Neural cell (in vitro differentiated cells): ENCODE data around the gene BNC2. TPM values are rescaled to one million over a fixed set of nuclear protein-coding genes. Genes with fewer than 3 reads are reported as not detected.

Experiments
- H2AFZ ChIP-seq: fragments of 200-600, 300-800 bp; sonication (generic), shearing (Covaris generic); 2 replicates; pipeline ENCODE4 v1.6.0; 2014; ENCODE audit warnings: low read depth, mild to moderate bottlenecking, antibody characterized with exemption, low read length, moderate library complexity
- H3F3A ChIP-seq: fragments of 200-600 bp; shearing (Covaris generic); 2 replicates; pipeline ENCODE4 v1.6.1; 2016; ENCODE audit warnings: mild to moderate bottlenecking, moderate library complexity, mixed read lengths, antibody characterized with exemption, low read length; ENCODE audit not compliant: insufficient read depth, poor library complexity, severe bottlenecking
- H3K27ac ChIP-seq: fragments of 200-600, 300-800 bp; sonication (generic), shearing (Covaris generic); 2 replicates; pipeline ENCODE4 v1.5.1; 2014; ENCODE audit warnings: mild to moderate bottlenecking, low read length, moderate library complexity
- H3K27me3 ChIP-seq: fragments of 300-800, 200-600 bp; sonication (generic), shearing (Covaris generic); 2 replicates; pipeline ENCODE4 v1.6.0; 2014; ENCODE audit warnings: mild to moderate bottlenecking, low read depth, low read length, moderate library complexity; ENCODE audit not compliant: insufficient read depth
- H3K36me3 ChIP-seq: fragments of 300-800, 200-600 bp; sonication (generic), shearing (Covaris generic); 2 replicates; pipeline ENCODE4 v1.5.1; 2014; ENCODE audit warnings: mild to moderate bottlenecking, antibody characterized with exemption, low read length, moderate library complexity; ENCODE audit not compliant: insufficient read depth
- H3K4me2 ChIP-seq: fragments of 300-800, 200-600 bp; sonication (generic), shearing (Covaris generic); 2 replicates; pipeline ENCODE4 v1.6.0; 2014; ENCODE audit warnings: mild to moderate bottlenecking, low read length
- H3K4me3 ChIP-seq: fragments of 300-800, 200-600 bp; sonication (generic), shearing (Covaris generic); 2 replicates; pipeline ENCODE4 v1.5.1; 2014; ENCODE audit warnings: mild to moderate bottlenecking, low read length, moderate library complexity
- H3K79me2 ChIP-seq: fragments of 200-600 bp; shearing (Covaris generic); replicated peaks from 2 replicates; pipeline ENCODE4 v1.6.0; 2014; ENCODE audit warnings: mild to moderate bottlenecking, low read length, moderate library complexity; ENCODE audit not compliant: insufficient read depth
- H3K9ac ChIP-seq: fragments of 300-800, 200-600 bp; sonication (generic), shearing (Covaris generic); 2 replicates; pipeline ENCODE4 v1.6.1; 2016; ENCODE audit warnings: mild to moderate bottlenecking, low read length, mixed read lengths
- H3K9me2 ChIP-seq: fragments of 200-600 bp; shearing (Covaris generic); 2 replicates; pipeline ENCODE4 v1.6.1; 2016; ENCODE audit warnings: mild to moderate bottlenecking, low read length, mixed read lengths; ENCODE audit not compliant: insufficient read depth
- H3K9me3 ChIP-seq: fragments of 200-600, 300-800 bp; sonication (generic), shearing (Covaris generic); 2 replicates; pipeline ENCODE4 v1.6.1; 2016; ENCODE audit warnings: mild to moderate bottlenecking, mixed run types, low read length, moderate library complexity, mixed read lengths
- H4K20me1 ChIP-seq: fragments of 200-600 bp; shearing (Covaris generic); 2 replicates; pipeline ENCODE4 v1.6.1; 2016; ENCODE audit warnings: mild to moderate bottlenecking, mixed run types; ENCODE audit not compliant: insufficient read depth
- EP300 ChIP-seq: fragments of 450-650 bp; conservative IDR thresholded peaks from 2 replicates; pipeline ENCODE4 v1.6.1; 2014; ENCODE audit warnings: antibody characterized with exemption, mild to moderate bottlenecking, moderate library complexity; ENCODE audit not compliant: poor library complexity, severe bottlenecking
- EZH2 ChIP-seq: fragments of 200-600, 300-800 bp; shearing (Covaris generic), sonication (generic); IDR thresholded peaks from 2 replicates; pipeline ENCODE4 v1.6.1; 2014; ENCODE audit warnings: antibody characterized with exemption, low read length, borderline replicate concordance, mild to moderate bottlenecking; ENCODE audit not compliant: insufficient read depth, poor library complexity, severe bottlenecking
- MXI1 ChIP-seq: fragments of 450-650 bp; conservative IDR thresholded peaks from 2 replicates; pipeline ENCODE4 v1.6.1; 2014; ENCODE audit warnings: antibody characterized with exemption, mild to moderate bottlenecking; ENCODE audit not compliant: poor library complexity, severe bottlenecking
- POLR2AphosphoS5 ChIP-seq: IDR thresholded peaks from 2 replicates; pipeline ENCODE4 v1.6.1; 2012
- RAD21 ChIP-seq: fragments of 450-650 bp; conservative IDR thresholded peaks from 2 replicates; pipeline ENCODE4 v1.6.1; 2014; ENCODE audit warnings: antibody characterized with exemption, mild to moderate bottlenecking, moderate library complexity
- REST ChIP-seq: IDR thresholded peaks from 2 replicates; pipeline ENCODE4 v1.6.1; 2012; ENCODE audit warnings: borderline replicate concordance
- SMC3 ChIP-seq: fragments of 450-650 bp; conservative IDR thresholded peaks from 2 replicates; pipeline ENCODE4 v1.6.1; 2014; ENCODE audit warnings: antibody characterized with exemption, mild to moderate bottlenecking, moderate library complexity; ENCODE audit not compliant: poor library complexity
- TAF1 ChIP-seq: IDR thresholded peaks from 2 replicates; pipeline ENCODE4 v1.6.1; 2012; ENCODE audit warnings: low read depth
- polyA plus RNA-seq: library from polyadenylated mRNA; depleted of rRNA; stranded (reverse); fragments of >200 nt; gene quantifications from 2 replicates; pipeline ENCODE4 v1.2.3, GENCODE V29; 2014
- TF ChIP-seq, protein P1 (sequence below): fragments of 450-650 bp; IDR thresholded peaks from 2 replicates; pipeline ENCODE4 v1.5.1; 2014; ENCODE audit warnings: antibody characterized with exemption, mild to moderate bottlenecking, moderate library complexity; ENCODE audit not compliant: poor library complexity, severe bottlenecking

BNC2 gene
- polyA plus RNA-seq, 1 donor from 2014 or later = 1.3 TPM

DNA sequence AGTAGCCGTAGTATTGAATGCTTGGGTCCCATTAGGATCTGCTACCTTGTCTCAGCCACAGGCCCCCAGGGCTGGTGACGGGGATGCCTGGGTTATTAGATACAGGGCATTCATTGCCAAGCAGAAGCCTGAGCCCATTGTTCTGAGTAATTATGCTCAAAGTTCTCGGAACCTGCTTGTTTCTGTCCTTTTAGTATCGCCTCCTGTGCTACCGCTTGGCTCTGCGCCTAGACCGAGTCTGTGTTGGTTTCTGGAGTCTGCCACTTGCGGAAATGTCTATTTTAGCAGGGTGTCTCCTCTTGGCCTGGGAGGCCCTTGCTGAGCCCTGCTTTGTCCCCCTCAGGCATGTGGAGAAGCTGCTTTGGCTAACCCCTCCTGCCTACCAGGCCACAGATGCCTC is 506.1 kb downstream of the BNC2 start:
- Histone ChIP-seq H3K4me3 (no peak overlapping the region), H3K27ac (no peak overlapping the region), H4K20me1 (no peaks in the 10 kb centered on the region)

DNA sequence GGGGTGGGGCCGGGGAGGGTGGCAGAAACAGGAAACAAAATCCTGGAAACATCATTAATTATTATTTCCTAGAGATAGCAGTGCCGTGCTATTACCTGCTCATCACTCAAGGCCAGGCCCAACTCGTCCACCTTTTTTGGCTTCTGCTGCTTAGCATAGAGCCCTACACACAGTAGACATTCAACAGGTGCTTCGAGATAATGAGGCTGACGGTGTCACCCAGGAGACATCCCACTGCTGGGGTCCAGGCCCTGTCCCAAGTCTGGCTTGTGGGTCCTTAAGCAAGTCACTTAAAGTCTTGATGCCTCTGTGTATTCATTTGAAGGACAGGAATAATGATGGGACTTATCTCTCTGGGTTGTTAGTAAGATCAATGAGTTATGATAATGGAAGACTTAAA is 506.6 kb downstream of the BNC2 start:
- no peaks in the 10 kb centered on the region for H3K9me3 ChIP-seq

More for the DNA sequence above, 506.1 kb downstream of the BNC2 start:
- Histone ChIP-seq H3K4me2 (no peak overlapping the region), H3K9me3 (no peaks in the 10 kb centered on the region), H3K79me2 (no peaks in the 10 kb centered on the region), H3K9me2 (no peaks in the 10 kb centered on the region), H2AFZ (no peak overlapping the region), H3K36me3 (no peaks in the 10 kb centered on the region), H3K27me3 (no peaks in the 10 kb centered on the region), H3F3A (no peaks in the 10 kb centered on the region), H3K9ac (no peak overlapping the region)
- TF ChIP-seq EP300 (no peak), MXI1 (no peak), REST (no peak), POLR2AphosphoS5 (no peak), EZH2 (no peak), TAF1 (no peak), SMC3 (no peak), RAD21 (no peak)
- TF ChIP-seq, protein P1, sequence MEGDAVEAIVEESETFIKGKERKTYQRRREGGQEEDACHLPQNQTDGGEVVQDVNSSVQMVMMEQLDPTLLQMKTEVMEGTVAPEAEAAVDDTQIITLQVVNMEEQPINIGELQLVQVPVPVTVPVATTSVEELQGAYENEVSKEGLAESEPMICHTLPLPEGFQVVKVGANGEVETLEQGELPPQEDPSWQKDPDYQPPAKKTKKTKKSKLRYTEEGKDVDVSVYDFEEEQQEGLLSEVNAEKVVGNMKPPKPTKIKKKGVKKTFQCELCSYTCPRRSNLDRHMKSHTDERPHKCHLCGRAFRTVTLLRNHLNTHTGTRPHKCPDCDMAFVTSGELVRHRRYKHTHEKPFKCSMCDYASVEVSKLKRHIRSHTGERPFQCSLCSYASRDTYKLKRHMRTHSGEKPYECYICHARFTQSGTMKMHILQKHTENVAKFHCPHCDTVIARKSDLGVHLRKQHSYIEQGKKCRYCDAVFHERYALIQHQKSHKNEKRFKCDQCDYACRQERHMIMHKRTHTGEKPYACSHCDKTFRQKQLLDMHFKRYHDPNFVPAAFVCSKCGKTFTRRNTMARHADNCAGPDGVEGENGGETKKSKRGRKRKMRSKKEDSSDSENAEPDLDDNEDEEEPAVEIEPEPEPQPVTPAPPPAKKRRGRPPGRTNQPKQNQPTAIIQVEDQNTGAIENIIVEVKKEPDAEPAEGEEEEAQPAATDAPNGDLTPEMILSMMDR = no peak

More for the DNA sequence above, 506.6 kb downstream of the BNC2 start:
- Histone ChIP-seq H3K9ac (no peak overlapping the region), H3K79me2 (no peaks in the 10 kb centered on the region), H3K27me3 (no peaks in the 10 kb centered on the region), H4K20me1 (no peaks in the 10 kb centered on the region), H3K27ac (no peak overlapping the region), H3F3A (no peaks in the 10 kb centered on the region), H3K4me3 (no peak overlapping the region), H3K9me2 (no peaks in the 10 kb centered on the region), H3K36me3 (no peaks in the 10 kb centered on the region), H2AFZ (no peak overlapping the region), H3K4me2 (no peak overlapping the region)
- TF ChIP-seq REST (no peak), POLR2AphosphoS5 (no peak), EP300 (no peak)
